Testis (tissue), 3 donors: ENCODE results near the gene LRRK1. TPM values are rescaled to one million over a fixed set of nuclear protein-coding genes. Genes with fewer than 3 reads are reported as not detected.

ENCODE experiments used
- DNase-seq: peaks from one replicate; pipeline ENCODE4 v3.0.0-alpha.2; 2019
- H3K27ac ChIP-seq, 2 donors: fragments of 200-600 bp; sonication (generic); one replicate each; pipeline ENCODE4 v1.5.1; 2019
- H3K27me3 ChIP-seq: fragments of 200-600 bp; sonication (generic); one replicate; pipeline ENCODE4 v1.5.1; 2019
- H3K36me3 ChIP-seq: fragments of 200-600 bp; sonication (generic); one replicate; pipeline ENCODE4 v1.5.1; 2017; ENCODE audit warnings: low read depth; ENCODE audit errors: missing control alignments
- H3K4me1 ChIP-seq: fragments of 200-600 bp; sonication (generic); one replicate; pipeline ENCODE4 v1.5.1; 2019
- H3K4me3 ChIP-seq, 2 donors: fragments of 200-600 bp; sonication (generic); one replicate each; pipeline ENCODE4 v1.5.1; 2017 to 2019
- H3K9me3 ChIP-seq: fragments of 200-600 bp; sonication (generic); one replicate; pipeline ENCODE4 v1.5.1; 2017
- POLR2A ChIP-seq: fragments of 450-650 bp; IDR thresholded peaks from one replicate; pipeline ENCODE4 v1.6.1; 2017; ENCODE audit warnings: antibody characterized with exemption, mild to moderate bottlenecking, moderate library complexity
- WGBS, 2 donors: methylation state at CpG; one replicate each; pipeline ENCODE4 v1.1.5; 2018; 5-methylcytosine and 5-hydroxymethylcytosine counted together
- intact Hi-C: fragments of 100-400 bp; cut with DNase I; formaldehyde crosslinking; loops from one replicate; pipeline ENCODE4 v1.15.1; 2023; ENCODE audit warnings: low total_unique reads
- polyA plus RNA-seq: library from polyadenylated mRNA; stranded (reverse); fragments of 350-450 nt; fragmentation: Illumina TruSeq; extraction: RNeasy Lipid Tissue Mini Kit (QIAGEN cat#74804); gene quantifications from one replicate; pipeline ENCODE4 v1.2.3, GENCODE V29; 2014; ENCODE audit warnings: low read depth, low replicate concordance; ENCODE audit not compliant: insufficient read depth
- total RNA-seq, 2 donors: library from RNA; depleted of rRNA; stranded (reverse); fragments of >200 nt; gene quantifications; one replicate each; pipeline ENCODE4 v1.2.3, GENCODE V29; 2016
- TF ChIP-seq, protein P1 (sequence below), 3 experiments: fragments of 450-650 bp in 2 of 3; fragments of 200-600 bp in 1 of 3; sonication (generic) in 1 of 3; IDR thresholded peaks; one replicate each; pipeline ENCODE4 v1.5.1; 2016 to 2019; ENCODE audit warnings: antibody characterized with exemption in 3 of 3, mild to moderate bottlenecking in 2 of 3, moderate library complexity in 1 of 3

Gene LRRK1
- total and polyA plus RNA-seq, 3 donors from 2014 or later = 18.8 to 24.6 (median 23.0) TPM

DNA sequence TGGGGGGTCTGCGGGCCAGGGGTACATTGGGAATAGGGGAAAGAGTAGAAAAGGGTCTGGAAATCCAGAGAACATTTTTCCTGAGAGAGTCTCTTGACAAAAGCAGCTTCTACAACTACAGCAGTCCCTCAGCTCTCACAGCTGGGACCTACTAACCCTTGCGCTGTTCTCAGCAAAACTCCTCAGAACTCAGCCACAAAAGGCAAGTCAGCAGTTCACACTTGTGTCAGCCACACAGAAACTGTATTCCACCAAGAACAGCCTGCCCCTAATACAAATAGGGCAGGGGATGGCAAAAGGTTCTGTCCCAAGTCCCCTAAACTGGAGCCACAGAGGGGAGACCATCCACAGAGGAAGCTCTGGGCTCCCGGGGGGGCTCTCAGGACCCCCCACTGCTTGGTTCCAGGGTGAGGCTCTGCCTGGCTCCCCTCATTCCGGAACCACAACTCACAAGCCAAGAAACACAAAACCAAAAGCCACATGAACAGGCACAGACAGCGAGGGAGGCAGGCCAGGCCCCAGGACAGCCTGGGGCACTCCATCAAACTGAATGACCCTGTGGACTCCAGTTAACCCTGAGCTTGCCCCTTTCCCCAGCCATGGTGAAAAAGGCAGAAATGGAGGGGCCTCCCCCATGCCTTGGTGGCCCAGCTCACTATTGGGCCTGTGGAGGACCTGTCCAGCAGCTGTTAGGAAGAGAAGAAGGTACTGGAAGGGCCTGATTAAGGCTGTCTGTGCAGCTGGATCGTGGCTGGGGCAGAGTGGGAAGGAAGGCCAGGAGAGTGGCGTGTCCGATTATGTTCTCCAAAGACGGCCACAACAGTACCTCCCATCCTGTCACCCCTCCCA, 170.6 kb downstream of the LRRK1 start:
- no peaks in the 10 kb centered on the region for H3K36me3 ChIP-seq
- intact Hi-C loops = loop anchor here (10.0 kb wide), 2 partner anchors 75 to 165 kb away; partner anchors contain the start of gene CHSY1
- peak; percentile 64 for DNase-seq
- H3K27me3 ChIP-seq = no peaks in the 10 kb centered on the region
- H3K4me3 ChIP-seq = no peak overlapping the region
- peaks cover 49% of the 10 kb centered on the region for H3K4me1 ChIP-seq
- TF ChIP-seq, protein P1, sequence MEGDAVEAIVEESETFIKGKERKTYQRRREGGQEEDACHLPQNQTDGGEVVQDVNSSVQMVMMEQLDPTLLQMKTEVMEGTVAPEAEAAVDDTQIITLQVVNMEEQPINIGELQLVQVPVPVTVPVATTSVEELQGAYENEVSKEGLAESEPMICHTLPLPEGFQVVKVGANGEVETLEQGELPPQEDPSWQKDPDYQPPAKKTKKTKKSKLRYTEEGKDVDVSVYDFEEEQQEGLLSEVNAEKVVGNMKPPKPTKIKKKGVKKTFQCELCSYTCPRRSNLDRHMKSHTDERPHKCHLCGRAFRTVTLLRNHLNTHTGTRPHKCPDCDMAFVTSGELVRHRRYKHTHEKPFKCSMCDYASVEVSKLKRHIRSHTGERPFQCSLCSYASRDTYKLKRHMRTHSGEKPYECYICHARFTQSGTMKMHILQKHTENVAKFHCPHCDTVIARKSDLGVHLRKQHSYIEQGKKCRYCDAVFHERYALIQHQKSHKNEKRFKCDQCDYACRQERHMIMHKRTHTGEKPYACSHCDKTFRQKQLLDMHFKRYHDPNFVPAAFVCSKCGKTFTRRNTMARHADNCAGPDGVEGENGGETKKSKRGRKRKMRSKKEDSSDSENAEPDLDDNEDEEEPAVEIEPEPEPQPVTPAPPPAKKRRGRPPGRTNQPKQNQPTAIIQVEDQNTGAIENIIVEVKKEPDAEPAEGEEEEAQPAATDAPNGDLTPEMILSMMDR (IDR thresholded peaks at IDR 0.05) = no peak
- no peak for TF ChIP-seq POLR2A
- WGBS, 2 donors = 59 to 60% methylated on average over 7 to 9 of the region's 9 CpGs
- no peaks in the 10 kb centered on the region for H3K9me3 ChIP-seq
- peak overlapping the region; percentile 74 to 75 for H3K27ac ChIP-seq

DNA sequence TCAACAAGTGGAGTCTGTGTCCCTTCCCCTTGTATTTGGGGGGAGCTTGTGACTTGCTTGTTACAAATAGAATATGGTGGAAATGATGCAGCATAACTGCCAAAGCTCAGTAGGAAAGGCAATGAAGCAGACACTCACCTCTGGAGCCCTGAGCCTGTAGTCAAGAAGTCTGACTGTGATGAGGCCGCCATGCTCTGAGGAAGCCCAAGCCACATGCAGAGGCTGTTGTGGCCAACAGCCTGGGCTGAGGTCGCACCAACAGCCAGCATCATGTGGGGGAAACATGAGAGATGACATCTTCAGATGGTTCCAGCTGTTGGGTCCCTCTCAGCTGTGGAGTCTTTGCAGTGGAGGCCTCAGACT, 171.3 kb downstream of the LRRK1 start:
- Histone ChIP-seq H3K4me1 (peaks cover 49% of the 10 kb centered on the region), H3K36me3 (no peaks in the 10 kb centered on the region), H3K4me3 (no peak overlapping the region), H3K9me3 (no peaks in the 10 kb centered on the region), H3K27ac (peak overlapping the region; percentile 74 to 75), H3K27me3 (no peaks in the 10 kb centered on the region)
- intact Hi-C loops = no loop called here
- 94 to 100% methylated on average over 2 of the region's 2 CpGs for WGBS, 2 donors
- no peak for DNase-seq
- TF ChIP-seq POLR2A = no peak
- TF ChIP-seq, protein P1 (IDR thresholded peaks at IDR 0.05) = no peak

DNA sequence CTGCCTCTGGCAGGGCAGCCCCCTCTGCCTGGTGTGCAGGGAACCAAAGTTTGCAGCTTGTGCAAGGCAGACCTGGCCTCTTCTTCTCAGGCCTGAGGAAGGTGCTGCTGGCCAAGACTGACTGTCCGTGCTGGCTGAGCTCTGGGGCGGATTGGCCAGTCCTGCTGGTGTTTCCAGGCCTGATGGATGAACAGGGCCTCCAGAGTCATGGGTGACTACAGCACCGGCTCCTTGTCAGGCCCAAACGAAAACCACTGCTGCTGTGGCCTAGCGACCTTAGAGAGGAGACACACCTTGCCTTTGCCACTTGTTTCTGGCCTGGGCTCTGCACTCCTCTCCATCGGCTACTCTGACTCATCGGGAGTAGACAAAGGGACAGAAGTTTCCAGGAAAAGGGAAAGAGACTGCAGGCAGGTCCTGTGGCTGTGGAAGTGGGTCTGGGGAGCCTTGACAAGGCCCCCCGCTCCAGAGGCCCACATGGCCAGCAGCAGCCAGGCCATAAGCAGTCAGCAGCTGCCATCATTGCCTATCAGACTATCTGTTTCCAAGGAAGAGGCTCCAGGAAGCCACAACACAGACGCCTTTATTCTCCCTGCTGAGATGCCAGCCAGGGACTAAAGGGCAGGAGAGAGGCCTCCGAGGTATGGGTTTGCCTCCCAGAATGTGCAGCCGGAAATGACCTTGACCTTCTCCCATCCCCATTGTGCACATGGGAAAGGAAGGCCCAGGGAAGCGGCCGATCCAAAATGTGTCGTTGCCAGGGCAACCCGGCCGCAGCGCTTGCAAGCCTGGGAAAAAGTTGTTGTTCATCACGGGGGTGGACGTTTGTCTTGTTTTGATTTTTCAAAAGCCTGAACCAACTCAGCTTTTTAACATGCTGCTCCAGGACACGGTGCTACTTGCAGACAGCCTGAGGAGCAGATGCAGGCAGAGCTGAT, 172.2 kb downstream of the LRRK1 start:
- TF ChIP-seq, protein P1 (IDR thresholded peaks at IDR 0.05) = no peak
- TF ChIP-seq POLR2A = no peak
- Histone ChIP-seq H3K36me3 (no peaks in the 10 kb centered on the region), H3K4me1 (peaks cover 49% of the 10 kb centered on the region), H3K4me3 (no peak overlapping the region), H3K9me3 (no peaks in the 10 kb centered on the region), H3K27ac (peak overlapping the region; percentile 74 to 75), H3K27me3 (no peaks in the 10 kb centered on the region)
- DNase-seq = peak; percentile 74
- intact Hi-C loops = no loop called here
- 35% methylated on average over 13 to 20 of the region's 20 CpGs for WGBS, 2 donors

DNA sequence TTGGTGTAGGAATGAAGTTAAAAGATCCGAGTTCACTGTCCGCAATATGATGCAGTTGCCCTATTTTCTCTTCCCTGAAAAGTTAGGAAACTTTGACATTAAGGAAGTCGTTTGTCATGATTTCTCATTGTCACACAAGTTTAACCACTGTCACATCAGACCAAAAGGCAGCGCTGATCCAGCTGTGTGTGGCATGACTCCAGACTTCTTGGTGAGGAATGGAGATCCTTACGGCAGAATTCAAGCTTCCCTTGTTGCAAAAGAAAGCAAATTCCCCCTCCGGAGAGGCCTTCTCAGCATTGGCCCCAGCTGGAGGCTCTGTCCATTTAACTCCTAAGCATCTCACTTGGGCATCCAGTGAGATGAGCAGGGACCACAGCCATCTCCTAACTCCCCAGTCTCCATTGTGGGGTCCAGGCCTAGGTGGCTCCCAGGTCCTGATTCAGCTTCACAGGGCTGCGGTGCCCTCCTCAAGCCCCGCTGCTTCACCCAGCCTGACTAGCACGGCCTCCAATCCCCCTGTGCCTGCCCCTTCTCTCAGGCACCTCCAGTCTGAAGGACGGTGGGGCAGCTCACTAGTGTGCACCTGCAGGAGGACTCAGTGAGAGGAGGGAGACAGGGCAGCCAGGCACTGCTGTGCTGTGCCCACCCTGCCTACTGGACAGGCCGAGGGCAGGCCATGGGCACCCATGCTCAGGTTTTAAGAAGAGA, 173.2 kb downstream of the LRRK1 start:
- Histone ChIP-seq H3K36me3 (no peaks in the 10 kb centered on the region), H3K4me1 (peaks cover 49% of the 10 kb centered on the region), H3K27ac (peak overlapping the region; percentile 74 to 75), H3K27me3 (no peaks in the 10 kb centered on the region), H3K9me3 (no peaks in the 10 kb centered on the region), H3K4me3 (no peak overlapping the region)
- DNase-seq = no peak
- TF ChIP-seq, protein P1 (IDR thresholded peaks at IDR 0.05) = no peak
- no peak for TF ChIP-seq POLR2A
- 61 to 72% methylated on average over 6 to 11 of the region's 11 CpGs for WGBS, 2 donors
- intact Hi-C loops = no loop called here
